GM12878 (cell line): ENCODE measurements around the gene SLC35C1. TPM values are rescaled to one million over a fixed set of nuclear protein-coding genes. Genes with fewer than 3 reads are reported as not detected.

Experiments used
- ATAC-seq: fragments of 200-7000 bp; cut with Tn5 transposase; 3 replicates; pipeline ENCODE4 v1.9.1; 2020; ENCODE audit warnings: mild to moderate bottlenecking, moderate library complexity
- BruUV-seq: library from RNA; stranded (reverse); fragments of 400-500 nt; replicated peaks from 2 replicates; lab custom pipeline; 2021; lab: Mats Ljungman, UMichigan
- CTCF ChIA-PET: fragments of 300-600 bp; sonication (Branson Sonifier 250); formaldehyde crosslinking; extraction: SDS; loops from one replicate; lab custom pipeline; 2021; ENCODE audit warnings: inconsistent platforms; lab: Yijun Ruan, JAX
- POLR2A ChIA-PET: fragments of 350-600 bp; formaldehyde crosslinking; extraction: SDS; loops from one replicate; lab custom pipeline; 2021; ENCODE audit warnings: inconsistent platforms; lab: Charles Lee
- RAD21 ChIA-PET: fragments of 300-600 bp; sonication (Branson Sonifier 250); formaldehyde crosslinking; loops from one replicate; lab custom pipeline; 2023; ENCODE audit warnings: antibody characterized with exemption; ENCODE audit not compliant: unreplicated experiment; lab: Charles Lee
- SMC1A ChIA-PET: fragments of 300-600 bp; sonication (Branson Sonifier 250); formaldehyde crosslinking; loops from one replicate; lab custom pipeline; 2023; ENCODE audit not compliant: unreplicated experiment, uncharacterized antibody; lab: Charles Lee
- DNase-seq: peaks from one replicate; pipeline ENCODE4 v3.0.0-alpha.2; 2011; ENCODE audit warnings: low read depth, low spot score
- FAIRE-seq: peaks from 3 replicates; lab custom pipeline; 2011; peaks lifted over from hg19 to GRCh38; lab: Jason Lieb, UNC
- H2AFZ ChIP-seq: 2 replicates; pipeline ENCODE4 v1.6.0; 2011; ENCODE audit warnings: low read depth, low read length, control low read depth; ENCODE audit not compliant: control insufficient read depth
- H3K27ac ChIP-seq: 2 replicates; pipeline ENCODE4 v1.5.1; 2011; ENCODE audit warnings: control low read depth; ENCODE audit not compliant: control insufficient read depth, insufficient read depth
- H3K27me3 ChIP-seq, 2 experiments: replicated peaks in 1 of 2; 2 replicates each; pipeline versions ENCODE4 v1.6.0 to v1.6.1; 2011; ENCODE audit warnings: low read length in 1 of 2; ENCODE audit not compliant: control insufficient read depth in 2 of 2, insufficient read depth in 2 of 2
- H3K36me3 ChIP-seq, 2 experiments: 2 replicates each; pipeline ENCODE4 v1.5.1; 2011; ENCODE audit warnings: low read length in 1 of 2; ENCODE audit not compliant: control insufficient read depth in 2 of 2, insufficient read depth in 2 of 2
- H3K4me1 ChIP-seq: 2 replicates; pipeline ENCODE4 v1.6.1; 2011; ENCODE audit warnings: mild to moderate bottlenecking, low read length, moderate library complexity, mixed read lengths; ENCODE audit not compliant: control insufficient read depth, insufficient read depth
- H3K4me2 ChIP-seq: 2 replicates; pipeline ENCODE4 v1.6.0; 2011; ENCODE audit warnings: control low read depth; ENCODE audit not compliant: control insufficient read depth, insufficient read depth
- H3K4me3 ChIP-seq: fragments of 200-600 bp; sonication (generic); 2 replicates; pipeline ENCODE4 v1.5.1; 2016
- H3K79me2 ChIP-seq: 2 replicates; pipeline ENCODE4 v1.6.0; 2011; ENCODE audit warnings: low read length; ENCODE audit not compliant: control insufficient read depth, insufficient read depth
- H3K9ac ChIP-seq: 2 replicates; pipeline ENCODE4 v1.8.0; 2011; ENCODE audit warnings: low read length, control low read depth, mixed read lengths; ENCODE audit not compliant: control insufficient read depth, insufficient read depth
- H3K9me3 ChIP-seq: replicated peaks from 3 replicates; pipeline ENCODE4 v1.5.1; 2011; ENCODE audit warnings: mild to moderate bottlenecking, low read length; ENCODE audit not compliant: control insufficient read depth, insufficient read depth
- H4K20me1 ChIP-seq: 2 replicates; pipeline ENCODE4 v1.6.0; 2011; ENCODE audit not compliant: control insufficient read depth, insufficient read depth
- MXI1 ChIP-seq: fragments of 150-350 bp; IDR thresholded peaks from 2 replicates; pipeline ENCODE4 v1.6.1; 2011; ENCODE audit warnings: low read depth, mild to moderate bottlenecking, inconsistent platforms, low read length, improper control_type of control experiment
- MYC ChIP-seq: IDR thresholded peaks from 2 replicates; pipeline ENCODE4 v1.6.1; 2011; ENCODE audit warnings: mild to moderate bottlenecking, low read length, moderate library complexity, inconsistent platforms; ENCODE audit not compliant: insufficient read depth, insufficient replicate concordance, insufficient read length, severe bottlenecking
- NFIC ChIP-seq: IDR thresholded peaks from 2 replicates; pipeline ENCODE4 v1.6.1; 2012; ENCODE audit warnings: low read depth, mild to moderate bottlenecking, inconsistent platforms, low read length, moderate library complexity
- WGBS: methylation state at CpG from one replicate; pipeline ENCODE4 v1.1.6; 2016; ENCODE audit warnings: low lambda C conversion rate; ENCODE audit not compliant: insufficient replicate concordance, insufficient coverage; ENCODE audit errors: missing lambda C conversion rate; 5-methylcytosine and 5-hydroxymethylcytosine counted together
- in situ Hi-C: fragments of 300-500 bp; cut with MboI; formaldehyde crosslinking; loops from 9 replicates; pipeline ENCODE4 v1.14.3; 2018; ENCODE audit warnings: mixed read lengths
- intact Hi-C: fragments of 100-400 bp; cut with micrococcal nuclease; formaldehyde crosslinking; loops from one replicate; pipeline ENCODE4 v1.14.2; 2022; ENCODE audit not compliant: unreplicated experiment
- polyA plus RNA-seq, 11 experiments: library from polyadenylated mRNA; depleted of rRNA in 4 of 11; unstranded in 6 of 11; stranded (reverse) in 5 of 11; fragments of >200 nt; fragmentation: Nextera tagmentation in 4 of 11; fragmentation: Illumina TruSeq in 1 of 11; extraction: Ambion mirVana in 4 of 11; extraction: Trizol in 1 of 11; gene quantifications; 1 replicate in 1 of 11; 2 replicates in 10 of 11; pipeline versions ENCODE4 v1.2.1 to v1.2.3, GENCODE V29; 2011 to 2016; ENCODE audit warnings: inconsistent platforms in 2 of 11, missing spikeins in 2 of 11, low read depth in 1 of 11
- total RNA-seq, 4 experiments: library from RNA; depleted of rRNA in 3 of 4; stranded (reverse); fragments of >200 nt in 3 of 4; fragmentation: Illumina TruSeq in 1 of 4; extraction: Trizol in 1 of 4; gene quantifications; 2 replicates each; pipeline versions ENCODE4 v1.2.1 to v1.2.3, GENCODE V29; 2013 to 2021
- TF ChIP-seq, protein P1 (sequence below): fragments of 450-650 bp; formaldehyde crosslinking; IDR thresholded peaks from 2 replicates; pipeline ENCODE4 v1.4.0; 2022; ENCODE audit warnings: mild to moderate bottlenecking, moderate library complexity
- TF ChIP-seq, protein P2 (sequence below): fragments of 450-650 bp; IDR thresholded peaks from 2 replicates; pipeline ENCODE4 v1.6.1; 2017; ENCODE audit warnings: mild to moderate bottlenecking, moderate library complexity
- TF ChIP-seq, protein P3 (sequence below): fragments of 450-650 bp; IDR thresholded peaks from 2 replicates; pipeline ENCODE4 v1.6.1; 2017; ENCODE audit warnings: antibody characterized with exemption, mild to moderate bottlenecking, moderate library complexity
- TF ChIP-seq, protein P4 (sequence below): fragments of 450-650 bp; formaldehyde crosslinking; IDR thresholded peaks from 2 replicates; pipeline ENCODE4 v1.4.0; 2020; ENCODE audit warnings: mild to moderate bottlenecking, moderate library complexity

The SLC35C1 gene
- total and polyA plus RNA-seq, 10 of the 15 experiments (the other 5 are each of a cell fraction or from before 2014, with no cell fraction given), result 0.55 to 9.7 (median 4.3) TPM

DNA sequence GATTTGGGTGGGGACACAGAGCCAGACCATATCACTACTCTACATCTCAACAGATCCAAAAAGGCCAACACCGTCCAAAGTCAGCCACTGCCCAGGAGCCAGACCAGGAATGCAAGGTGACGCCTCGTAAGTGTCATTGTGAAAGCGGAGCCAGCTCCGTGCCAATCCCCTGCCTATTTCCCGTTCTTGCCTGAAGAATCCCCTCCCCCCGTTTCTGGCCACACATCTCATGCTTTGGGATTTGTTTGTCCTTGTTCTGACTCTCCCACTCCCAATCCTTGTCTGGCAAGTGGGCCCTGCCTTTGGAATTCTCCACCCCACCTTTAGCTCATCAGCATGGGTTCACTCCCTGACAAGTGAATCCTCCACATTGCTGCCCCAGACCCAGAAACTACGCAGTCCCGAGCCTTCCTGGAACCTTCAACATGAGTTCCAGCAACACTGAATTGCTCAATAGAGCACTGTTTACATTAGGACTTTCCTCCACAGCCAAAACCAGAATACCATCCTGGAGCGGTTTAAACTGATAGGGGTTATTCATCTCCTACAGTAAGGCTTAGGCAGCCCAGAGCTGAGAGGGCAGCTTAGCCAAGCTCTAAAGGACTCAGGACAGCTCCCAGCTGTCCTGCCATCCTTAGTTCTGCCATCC is 6.0 kb upstream of the SLC35C1 start:
- no peak for FAIRE-seq
- H3K9me3 ChIP-seq, result no peaks in the 10 kb centered on the region; the same call in 2 of the 3 replicates
- in situ Hi-C loops (no loop called here), intact Hi-C loops (no loop called here)
- no peak overlapping the region for H3K4me2 ChIP-seq
- DNase-seq, result no peak
- H3K4me3 ChIP-seq, result no peak overlapping the region
- no peak for ATAC-seq
- no peaks in the 10 kb centered on the region for H3K4me1 ChIP-seq
- 75% methylated on average over 10 of the region's 10 CpGs for WGBS
- ChIA-PET POLR2A (interaction anchor here (1.1 kb wide), 1 partner anchor 47 kb away, joined by 3 read pairs; no protein-coding TSS in a partner anchor), RAD21 (no interaction called here), CTCF (interaction anchor here (0.6 to 1.1 kb wide), 2 partner anchors 27 to 440 kb away, joined by 3 to 6 read pairs; no protein-coding TSS in a partner anchor), SMC1A (interaction anchor here (1.4 kb wide), 1 partner anchor 27 kb away, joined by 7 read pairs; no protein-coding TSS in a partner anchor)
- H2AFZ ChIP-seq, result no peak overlapping the region
- H4K20me1 ChIP-seq, result no peaks in the 10 kb centered on the region
- no peak overlapping the region for H3K27ac ChIP-seq
- H3K9ac ChIP-seq, result no peak overlapping the region
- no peaks in the 10 kb centered on the region for H3K36me3 ChIP-seq
- no TSS peak for BruUV-seq
- no peaks in the 10 kb centered on the region for H3K27me3 ChIP-seq
- H3K79me2 ChIP-seq, result no peaks in the 10 kb centered on the region
- TF ChIP-seq, protein P1, sequence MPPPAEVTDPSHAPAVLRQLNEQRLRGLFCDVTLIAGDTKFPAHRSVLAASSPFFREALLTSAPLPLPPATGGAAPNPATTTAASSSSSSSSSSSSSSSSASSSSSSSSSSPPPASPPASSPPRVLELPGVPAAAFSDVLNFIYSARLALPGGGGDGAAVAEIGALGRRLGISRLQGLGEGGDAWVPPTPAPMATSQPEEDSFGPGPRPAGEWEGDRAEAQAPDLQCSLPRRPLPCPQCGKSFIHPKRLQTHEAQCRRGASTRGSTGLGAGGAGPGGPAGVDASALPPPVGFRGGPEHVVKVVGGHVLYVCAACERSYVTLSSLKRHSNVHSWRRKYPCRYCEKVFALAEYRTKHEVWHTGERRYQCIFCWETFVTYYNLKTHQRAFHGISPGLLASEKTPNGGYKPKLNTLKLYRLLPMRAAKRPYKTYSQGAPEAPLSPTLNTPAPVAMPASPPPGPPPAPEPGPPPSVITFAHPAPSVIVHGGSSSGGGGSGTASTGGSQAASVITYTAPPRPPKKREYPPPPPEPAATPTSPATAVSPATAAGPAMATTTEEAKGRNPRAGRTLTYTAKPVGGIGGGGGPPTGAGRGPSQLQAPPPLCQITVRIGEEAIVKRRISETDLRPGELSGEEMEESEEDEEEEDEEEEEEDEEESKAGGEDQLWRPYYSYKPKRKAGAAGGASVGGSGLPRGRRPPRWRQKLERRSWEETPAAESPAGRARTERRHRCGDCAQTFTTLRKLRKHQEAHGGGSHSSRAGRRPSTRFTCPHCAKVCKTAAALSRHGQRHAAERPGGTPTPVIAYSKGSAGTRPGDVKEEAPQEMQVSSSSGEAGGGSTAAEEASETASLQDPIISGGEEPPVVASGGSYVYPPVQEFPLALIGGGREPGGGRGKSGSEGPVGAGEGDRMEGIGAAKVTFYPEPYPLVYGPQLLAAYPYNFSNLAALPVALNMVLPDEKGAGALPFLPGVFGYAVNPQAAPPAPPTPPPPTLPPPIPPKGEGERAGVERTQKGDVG (CRISPR knock-in tag), result no peak
- no peak for TF ChIP-seq MYC
- TF ChIP-seq, protein P2, sequence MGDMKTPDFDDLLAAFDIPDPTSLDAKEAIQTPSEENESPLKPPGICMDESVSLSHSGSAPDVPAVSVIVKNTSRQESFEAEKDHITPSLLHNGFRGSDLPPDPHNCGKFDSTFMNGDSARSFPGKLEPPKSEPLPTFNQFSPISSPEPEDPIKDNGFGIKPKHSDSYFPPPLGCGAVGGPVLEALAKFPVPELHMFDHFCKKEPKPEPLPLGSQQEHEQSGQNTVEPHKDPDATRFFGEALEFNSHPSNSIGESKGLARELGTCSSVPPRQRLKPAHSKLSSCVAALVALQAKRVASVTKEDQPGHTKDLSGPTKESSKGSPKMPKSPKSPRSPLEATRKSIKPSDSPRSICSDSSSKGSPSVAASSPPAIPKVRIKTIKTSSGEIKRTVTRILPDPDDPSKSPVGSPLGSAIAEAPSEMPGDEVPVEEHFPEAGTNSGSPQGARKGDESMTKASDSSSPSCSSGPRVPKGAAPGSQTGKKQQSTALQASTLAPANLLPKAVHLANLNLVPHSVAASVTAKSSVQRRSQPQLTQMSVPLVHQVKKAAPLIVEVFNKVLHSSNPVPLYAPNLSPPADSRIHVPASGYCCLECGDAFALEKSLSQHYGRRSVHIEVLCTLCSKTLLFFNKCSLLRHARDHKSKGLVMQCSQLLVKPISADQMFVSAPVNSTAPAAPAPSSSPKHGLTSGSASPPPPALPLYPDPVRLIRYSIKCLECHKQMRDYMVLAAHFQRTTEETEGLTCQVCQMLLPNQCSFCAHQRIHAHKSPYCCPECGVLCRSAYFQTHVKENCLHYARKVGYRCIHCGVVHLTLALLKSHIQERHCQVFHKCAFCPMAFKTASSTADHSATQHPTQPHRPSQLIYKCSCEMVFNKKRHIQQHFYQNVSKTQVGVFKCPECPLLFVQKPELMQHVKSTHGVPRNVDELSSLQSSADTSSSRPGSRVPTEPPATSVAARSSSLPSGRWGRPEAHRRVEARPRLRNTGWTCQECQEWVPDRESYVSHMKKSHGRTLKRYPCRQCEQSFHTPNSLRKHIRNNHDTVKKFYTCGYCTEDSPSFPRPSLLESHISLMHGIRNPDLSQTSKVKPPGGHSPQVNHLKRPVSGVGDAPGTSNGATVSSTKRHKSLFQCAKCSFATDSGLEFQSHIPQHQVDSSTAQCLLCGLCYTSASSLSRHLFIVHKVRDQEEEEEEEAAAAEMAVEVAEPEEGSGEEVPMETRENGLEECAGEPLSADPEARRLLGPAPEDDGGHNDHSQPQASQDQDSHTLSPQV, result no peak
- TF ChIP-seq MXI1, result no peak
- no peak for TF ChIP-seq NFIC
- TF ChIP-seq, protein P3, sequence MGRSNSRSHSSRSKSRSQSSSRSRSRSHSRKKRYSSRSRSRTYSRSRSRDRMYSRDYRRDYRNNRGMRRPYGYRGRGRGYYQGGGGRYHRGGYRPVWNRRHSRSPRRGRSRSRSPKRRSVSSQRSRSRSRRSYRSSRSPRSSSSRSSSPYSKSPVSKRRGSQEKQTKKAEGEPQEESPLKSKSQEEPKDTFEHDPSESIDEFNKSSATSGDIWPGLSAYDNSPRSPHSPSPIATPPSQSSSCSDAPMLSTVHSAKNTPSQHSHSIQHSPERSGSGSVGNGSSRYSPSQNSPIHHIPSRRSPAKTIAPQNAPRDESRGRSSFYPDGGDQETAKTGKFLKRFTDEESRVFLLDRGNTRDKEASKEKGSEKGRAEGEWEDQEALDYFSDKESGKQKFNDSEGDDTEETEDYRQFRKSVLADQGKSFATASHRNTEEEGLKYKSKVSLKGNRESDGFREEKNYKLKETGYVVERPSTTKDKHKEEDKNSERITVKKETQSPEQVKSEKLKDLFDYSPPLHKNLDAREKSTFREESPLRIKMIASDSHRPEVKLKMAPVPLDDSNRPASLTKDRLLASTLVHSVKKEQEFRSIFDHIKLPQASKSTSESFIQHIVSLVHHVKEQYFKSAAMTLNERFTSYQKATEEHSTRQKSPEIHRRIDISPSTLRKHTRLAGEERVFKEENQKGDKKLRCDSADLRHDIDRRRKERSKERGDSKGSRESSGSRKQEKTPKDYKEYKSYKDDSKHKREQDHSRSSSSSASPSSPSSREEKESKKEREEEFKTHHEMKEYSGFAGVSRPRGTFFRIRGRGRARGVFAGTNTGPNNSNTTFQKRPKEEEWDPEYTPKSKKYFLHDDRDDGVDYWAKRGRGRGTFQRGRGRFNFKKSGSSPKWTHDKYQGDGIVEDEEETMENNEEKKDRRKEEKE, result no peak
- TF ChIP-seq, protein P4, sequence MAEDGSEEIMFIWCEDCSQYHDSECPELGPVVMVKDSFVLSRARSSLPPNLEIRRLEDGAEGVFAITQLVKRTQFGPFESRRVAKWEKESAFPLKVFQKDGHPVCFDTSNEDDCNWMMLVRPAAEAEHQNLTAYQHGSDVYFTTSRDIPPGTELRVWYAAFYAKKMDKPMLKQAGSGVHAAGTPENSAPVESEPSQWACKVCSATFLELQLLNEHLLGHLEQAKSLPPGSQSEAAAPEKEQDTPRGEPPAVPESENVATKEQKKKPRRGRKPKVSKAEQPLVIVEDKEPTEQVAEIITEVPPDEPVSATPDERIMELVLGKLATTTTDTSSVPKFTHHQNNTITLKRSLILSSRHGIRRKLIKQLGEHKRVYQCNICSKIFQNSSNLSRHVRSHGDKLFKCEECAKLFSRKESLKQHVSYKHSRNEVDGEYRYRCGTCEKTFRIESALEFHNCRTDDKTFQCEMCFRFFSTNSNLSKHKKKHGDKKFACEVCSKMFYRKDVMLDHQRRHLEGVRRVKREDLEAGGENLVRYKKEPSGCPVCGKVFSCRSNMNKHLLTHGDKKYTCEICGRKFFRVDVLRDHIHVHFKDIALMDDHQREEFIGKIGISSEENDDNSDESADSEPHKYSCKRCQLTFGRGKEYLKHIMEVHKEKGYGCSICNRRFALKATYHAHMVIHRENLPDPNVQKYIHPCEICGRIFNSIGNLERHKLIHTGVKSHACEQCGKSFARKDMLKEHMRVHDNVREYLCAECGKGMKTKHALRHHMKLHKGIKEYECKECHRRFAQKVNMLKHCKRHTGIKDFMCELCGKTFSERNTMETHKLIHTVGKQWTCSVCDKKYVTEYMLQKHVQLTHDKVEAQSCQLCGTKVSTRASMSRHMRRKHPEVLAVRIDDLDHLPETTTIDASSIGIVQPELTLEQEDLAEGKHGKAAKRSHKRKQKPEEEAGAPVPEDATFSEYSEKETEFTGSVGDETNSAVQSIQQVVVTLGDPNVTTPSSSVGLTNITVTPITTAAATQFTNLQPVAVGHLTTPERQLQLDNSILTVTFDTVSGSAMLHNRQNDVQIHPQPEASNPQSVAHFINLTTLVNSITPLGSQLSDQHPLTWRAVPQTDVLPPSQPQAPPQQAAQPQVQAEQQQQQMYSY (CRISPR knock-in tag), result no peak
